ENCODE measurements around the gene CBX2. TPM values are rescaled to one million over a fixed set of nuclear protein-coding genes. Genes with fewer than 3 reads are reported as not detected.

CBX2 gene
- polyA plus RNA-seq, 1 of the 3 experiments (the other 2 are of a cell fraction), result 22.4 TPM

DNA sequence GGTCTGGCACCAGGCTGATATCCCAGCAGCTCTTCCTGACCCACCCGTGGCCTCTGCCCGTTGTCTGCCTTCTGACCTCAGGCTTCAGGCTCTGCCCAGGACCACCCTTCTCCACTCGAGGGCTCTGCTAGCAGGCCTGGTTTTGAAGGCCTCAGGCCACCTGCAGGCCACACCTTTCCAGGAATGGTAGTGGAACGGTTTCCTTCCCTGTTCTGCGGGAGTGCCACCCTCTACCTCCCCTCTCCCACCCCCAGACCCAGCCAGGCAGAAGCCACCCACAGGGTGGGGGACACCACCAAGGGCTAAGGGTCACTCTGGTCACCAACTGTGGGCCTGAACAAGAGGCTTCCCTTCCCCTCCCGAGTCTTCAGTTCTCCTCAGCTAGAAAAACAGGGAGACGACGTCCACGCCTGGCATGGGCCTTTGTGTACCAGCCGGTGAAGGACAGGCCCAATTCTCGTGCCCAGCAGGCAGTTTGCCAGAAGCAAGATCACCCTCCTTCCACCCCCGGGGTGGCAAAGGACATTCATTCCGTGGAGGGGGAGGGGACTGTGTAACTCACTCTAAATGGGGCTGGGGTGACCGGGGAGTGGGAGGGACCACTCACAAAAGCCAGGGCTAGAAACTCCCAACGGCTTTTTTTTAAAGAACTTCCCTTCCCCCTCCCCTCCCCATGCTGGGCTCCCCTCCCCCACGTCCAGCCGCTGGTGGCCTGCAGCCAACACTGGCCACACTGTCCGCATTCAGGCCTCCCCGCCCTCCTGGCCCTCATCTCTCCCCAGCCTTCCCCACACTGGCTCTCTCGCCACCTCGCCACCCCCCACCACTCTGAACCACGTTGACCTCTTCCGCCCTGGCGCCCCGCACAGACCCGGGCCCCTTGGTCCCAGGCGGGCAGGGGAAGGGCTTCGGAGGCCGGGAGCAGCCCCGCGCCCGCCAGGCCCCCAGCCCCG, 53.6 kb downstream of the CBX2 start:
- Histone ChIP-seq H3K9ac (no peak overlapping the region), H3K4me1 (ENCODE audit: control insufficient read depth in 1 of 2, insufficient read depth in 2 of 2, low read depth in 1 of 2, low read length in 1 of 2) (peaks cover 5 to 41% of the 10 kb centered on the region in 2 experiments; a peak in 2 of 4 replicates), H3K9me3 (no peaks in the 10 kb centered on the region), H3K36me3 (replicated peaks in 1 of 2; ENCODE audit: control insufficient read depth in 1 of 2, insufficient read depth in 2 of 2, low read length in 1 of 2) (peaks cover 15 to 23% of the 10 kb centered on the region in 2 experiments), H3K4me2 (no peak overlapping the region), H4K20me1 (ENCODE audit: insufficient read depth) (peaks cover 28% of the 10 kb centered on the region), H3K79me2 (ENCODE audit: insufficient read depth) (peaks cover 18% of the 10 kb centered on the region), H3K27ac (ENCODE audit: low read depth in 2 of 2, low read length in 1 of 2) (peak overlapping the region in 1 of 2 experiments; percentile 77; a peak in 1 of 4 replicates), H3K4me3 (ENCODE audit: low read depth in 2 of 2, low read length in 1 of 2) (no peak overlapping the region), H3K9me2 (no peaks in the 10 kb centered on the region), H3K27me3 (ENCODE audit: insufficient read depth) (no peaks in the 10 kb centered on the region), H2AFZ (ENCODE audit: low read depth) (no peak overlapping the region), H3F3A (replicated peaks; ENCODE audit: insufficient read depth) (peaks cover 9% of the 10 kb centered on the region)
- TF ChIP-seq CHD2 (IDR thresholded peaks at IDR 0.05; ENCODE audit: low read length, partially characterized antibody) (peak; percentile 94), MXI1 (IDR thresholded peaks at IDR 0.05; ENCODE audit: low read depth, low read length) (no peak), GATA2 (CRISPR knock-in tag; IDR thresholded peaks at IDR 0.05) (no peak)
- peak; percentile 87 for DNase-seq
- POLR2A ChIA-PET, result interaction anchor here (0.8 to 1.7 kb wide), 5 partner anchors 13 to 19 kb away, joined by 3 to 7 read pairs (median 4); no protein-coding TSS in a partner anchor
- CTCF ChIA-PET, result interaction anchor here (1.5 to 7.1 kb wide), 5 partner anchors 11 to 90 kb away, joined by 4 to 65 read pairs (median 31); partner anchors contain the start of gene CBX4
- 66% methylated on average over 25 of the region's 33 CpGs for WGBS (ENCODE audit: low lambda C conversion rate)

DNA sequence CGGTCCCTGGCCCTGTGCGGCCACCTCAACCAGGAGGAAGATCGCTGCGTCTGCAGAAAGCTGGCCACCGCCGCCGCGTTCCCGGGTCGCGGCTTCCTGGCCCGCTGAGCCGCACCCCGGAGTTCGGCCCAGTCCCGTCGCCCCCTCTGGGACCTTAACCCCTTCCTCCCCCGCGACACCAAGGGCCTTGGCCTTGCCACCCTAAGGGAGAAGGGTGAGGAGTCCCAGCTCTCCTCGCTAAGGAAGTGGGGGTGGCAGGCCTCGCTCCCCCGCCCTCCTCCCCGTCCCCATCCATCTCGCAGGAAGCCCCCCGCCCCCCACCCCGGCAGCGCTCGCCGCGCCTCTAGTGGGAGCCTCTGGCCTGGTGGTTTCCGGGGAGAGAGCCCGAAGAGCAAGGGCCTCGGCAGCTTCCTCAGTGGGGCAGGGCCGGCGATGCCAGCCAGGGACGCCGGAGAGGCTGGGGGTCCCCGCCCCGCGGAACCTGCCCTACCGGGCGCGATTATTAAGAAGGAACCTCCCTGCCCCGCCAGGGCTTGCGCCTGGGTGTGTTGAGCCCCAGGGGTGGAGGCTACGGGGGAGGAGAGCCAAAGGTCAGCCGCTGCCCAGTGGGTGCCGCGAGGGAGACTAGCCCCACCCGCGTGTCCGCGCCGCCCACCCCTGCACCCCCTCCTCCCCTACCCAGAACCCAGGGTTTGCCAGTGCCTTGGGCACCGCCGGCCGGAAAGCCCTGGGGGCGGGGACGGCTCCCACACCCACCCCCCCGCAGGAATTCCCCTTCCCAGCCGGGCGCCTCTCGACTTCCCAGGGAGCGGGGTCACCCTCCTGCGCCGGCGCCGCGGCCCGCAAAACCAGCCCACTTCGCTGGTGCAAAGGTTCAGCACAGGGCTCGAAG, 54.5 kb downstream of the CBX2 start:
- Histone ChIP-seq H4K20me1 (ENCODE audit: insufficient read depth) (peaks cover 37% of the 10 kb centered on the region), H3F3A (replicated peaks; ENCODE audit: insufficient read depth) (peaks cover 14% of the 10 kb centered on the region), H3K27me3 (ENCODE audit: insufficient read depth) (no peaks in the 10 kb centered on the region), H3K4me3 (ENCODE audit: low read depth in 2 of 2, low read length in 1 of 2) (no peak overlapping the region), H3K9ac (no peak overlapping the region), H3K4me1 (ENCODE audit: control insufficient read depth in 1 of 2, insufficient read depth in 2 of 2, low read depth in 1 of 2, low read length in 1 of 2) (peaks cover 13 to 50% of the 10 kb centered on the region in 2 experiments; a peak in 3 of 4 replicates), H3K4me2 (no peak overlapping the region), H3K9me2 (no peaks in the 10 kb centered on the region), H3K9me3 (no peaks in the 10 kb centered on the region), H3K36me3 (replicated peaks in 1 of 2; ENCODE audit: control insufficient read depth in 1 of 2, insufficient read depth in 2 of 2, low read length in 1 of 2) (peaks cover 15 to 28% of the 10 kb centered on the region in 2 experiments), H3K79me2 (ENCODE audit: insufficient read depth) (peaks cover 27% of the 10 kb centered on the region), H3K27ac (ENCODE audit: low read depth in 2 of 2, low read length in 1 of 2) (peak overlapping the region in 1 of 2 experiments; percentile 77; a peak in 1 of 4 replicates), H2AFZ (ENCODE audit: low read depth) (no peak overlapping the region)
- ChIA-PET CTCF (interaction anchor here (1.3 to 7.1 kb wide), 6 partner anchors 10 to 92 kb away, joined by 5 to 65 read pairs (median 36); partner anchors contain the start of gene CBX4), POLR2A (interaction anchor here (0.8 to 1.2 kb wide), 3 partner anchors 15 to 20 kb away, joined by 3 to 4 read pairs (median 4); no protein-coding TSS in a partner anchor)
- WGBS (ENCODE audit: low lambda C conversion rate), result 83% methylated on average over 65 of the region's 72 CpGs
- DNase-seq, result peak; percentile 63
- TF ChIP-seq, protein P1, sequence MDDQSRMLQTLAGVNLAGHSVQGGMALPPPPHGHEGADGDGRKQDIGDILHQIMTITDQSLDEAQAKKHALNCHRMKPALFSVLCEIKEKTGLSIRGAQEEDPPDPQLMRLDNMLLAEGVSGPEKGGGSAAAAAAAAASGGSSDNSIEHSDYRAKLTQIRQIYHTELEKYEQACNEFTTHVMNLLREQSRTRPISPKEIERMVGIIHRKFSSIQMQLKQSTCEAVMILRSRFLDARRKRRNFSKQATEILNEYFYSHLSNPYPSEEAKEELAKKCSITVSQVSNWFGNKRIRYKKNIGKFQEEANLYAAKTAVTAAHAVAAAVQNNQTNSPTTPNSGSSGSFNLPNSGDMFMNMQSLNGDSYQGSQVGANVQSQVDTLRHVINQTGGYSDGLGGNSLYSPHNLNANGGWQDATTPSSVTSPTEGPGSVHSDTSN (IDR thresholded peaks at IDR 0.05), result no peak
- TF ChIP-seq CHD2 (IDR thresholded peaks at IDR 0.05; ENCODE audit: low read length, partially characterized antibody) (no peak), GABPA (IDR thresholded peaks at IDR 0.05; ENCODE audit: low read depth) (no peak), NFIC (IDR thresholded peaks at IDR 0.05; ENCODE audit: borderline replicate concordance) (no peak), SIN3A (IDR thresholded peaks at IDR 0.05; ENCODE audit: borderline replicate concordance, low read depth, low read length) (no peak)

Measured in SK-N-SH (cell line).